NCI-H1930 (cell line): ENCODE results near the gene MTHFD1.

Experiments used
- DNase-seq, 2 experiments: peaks; one replicate each; lab custom pipeline; 2025; lab: John Stamatoyannopoulos, UW

Gene MTHFD1

DNA sequence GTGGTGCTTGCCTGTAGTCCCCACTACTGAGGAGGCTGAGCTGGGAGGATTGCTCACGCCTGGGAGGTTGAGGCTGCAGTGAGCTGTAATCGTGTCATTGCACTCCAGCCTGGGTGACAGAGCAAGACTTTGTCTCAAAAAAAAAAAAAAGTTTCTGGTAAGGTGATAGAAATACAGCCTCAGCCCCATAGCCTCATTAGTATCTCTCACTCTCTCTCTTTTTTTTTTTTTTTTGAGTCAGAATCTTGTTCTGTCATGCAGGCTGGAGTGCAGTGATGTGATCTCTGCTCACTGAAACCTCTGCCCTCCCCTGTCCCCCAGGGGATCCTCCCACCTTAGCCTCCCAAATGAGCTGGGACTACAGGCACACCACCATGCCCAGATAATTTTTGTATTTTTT lies 19.2 kb downstream of the MTHFD1 start:
- DNase-seq, result no peak

GRCh38 chr14:64409126-64409920 lies 21.2 kb downstream of the MTHFD1 start:
- DNase-seq, result no peak

- DNase-seq, result no peak
Measured at GRCh38 chr14:64410084-64410774, 22.1 kb downstream of the MTHFD1 start.

DNA sequence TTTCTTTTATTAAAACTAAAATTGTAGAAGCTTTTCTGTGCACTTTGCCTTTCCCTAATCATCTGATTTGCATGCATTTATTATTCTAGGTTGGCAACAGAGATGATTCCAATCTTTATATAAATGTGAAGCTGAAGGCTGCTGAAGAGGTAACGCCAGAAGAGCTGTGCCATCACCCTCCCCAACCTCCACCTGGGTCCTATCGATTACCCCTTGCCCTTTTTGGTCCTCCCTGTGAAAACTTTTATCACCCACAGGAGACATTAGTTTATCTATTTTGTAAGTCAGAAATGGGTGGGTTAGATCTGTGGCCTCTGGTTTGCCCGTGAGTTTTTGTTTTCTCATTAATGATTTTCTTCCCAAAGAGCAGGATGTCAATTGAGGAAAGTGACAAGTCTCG lies 22.8 kb downstream of the MTHFD1 start:
- no peak for DNase-seq

GRCh38 chr14:64412237-64412636 lies 24.1 kb downstream of the MTHFD1 start:
- no peak for DNase-seq

DNA sequence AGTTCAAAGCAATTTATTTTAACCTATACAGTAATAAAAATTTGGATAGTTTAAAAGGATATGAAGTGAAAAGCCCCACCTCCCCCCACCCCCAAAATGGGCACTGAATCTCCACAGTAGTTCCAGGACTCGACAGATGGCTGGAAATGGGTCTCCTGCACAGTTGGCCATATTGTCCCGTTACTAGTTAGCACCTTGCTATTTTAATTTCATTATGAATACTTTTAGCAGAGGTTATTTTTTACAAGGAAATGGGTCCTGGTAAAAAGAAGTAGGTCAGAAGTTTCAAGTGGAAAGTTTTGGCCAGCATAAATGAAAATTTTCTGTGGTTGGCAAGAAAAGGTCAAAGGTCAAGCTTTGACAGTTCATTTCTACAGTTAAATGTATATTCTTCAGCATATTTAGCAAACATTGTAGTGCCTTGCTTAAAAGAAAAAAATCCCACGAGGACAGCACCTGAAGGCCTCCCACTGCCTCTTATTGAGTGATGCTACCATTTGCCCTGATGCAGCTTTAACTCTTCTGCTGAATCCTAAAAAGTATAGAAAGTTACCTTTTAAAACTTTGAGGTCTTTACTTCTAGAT lies 28.3 kb downstream of the MTHFD1 start:
- DNase-seq, result no peak

DNA sequence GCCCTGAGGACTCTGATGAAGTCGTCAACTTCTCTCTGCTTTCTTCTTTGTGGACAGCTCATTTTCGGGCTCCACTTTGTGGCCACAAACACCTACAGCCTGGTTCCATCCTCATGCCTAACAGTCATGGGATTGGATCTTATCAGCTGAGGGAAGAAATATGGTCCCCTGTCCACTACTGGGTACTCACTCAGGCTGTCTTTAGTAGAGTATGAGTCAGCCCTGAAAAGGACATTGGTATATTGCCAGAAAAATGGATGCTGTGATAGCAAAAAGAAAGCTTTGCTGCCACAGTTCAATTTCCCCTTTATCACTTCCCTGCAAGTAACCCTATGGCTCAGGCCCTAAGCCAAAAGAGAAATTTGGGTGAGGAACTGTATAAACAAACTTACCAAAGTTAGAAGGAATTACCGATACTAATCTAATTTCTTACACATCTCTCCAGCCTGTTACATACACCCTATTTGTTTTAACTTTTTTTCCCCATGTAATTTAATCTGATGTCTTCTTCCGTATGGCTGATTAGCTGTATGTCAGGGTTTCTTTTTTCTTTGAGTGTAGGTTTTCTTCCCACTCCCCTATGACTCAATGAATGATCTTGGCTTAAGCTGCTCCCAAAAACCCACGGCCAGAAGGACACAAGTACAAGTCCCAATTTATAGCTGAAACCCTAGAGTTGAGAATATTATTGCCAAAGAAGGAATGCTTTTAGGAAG lies 29.1 kb downstream of the MTHFD1 start:
- no peak for DNase-seq

GRCh38 chr14:64417771-64418125 lies 29.6 kb downstream of the MTHFD1 start:
- no peak for DNase-seq

- DNase-seq, result no peak
Measured at GRCh38 chr14:64419003-64419402, 30.9 kb downstream of the MTHFD1 start.

DNA sequence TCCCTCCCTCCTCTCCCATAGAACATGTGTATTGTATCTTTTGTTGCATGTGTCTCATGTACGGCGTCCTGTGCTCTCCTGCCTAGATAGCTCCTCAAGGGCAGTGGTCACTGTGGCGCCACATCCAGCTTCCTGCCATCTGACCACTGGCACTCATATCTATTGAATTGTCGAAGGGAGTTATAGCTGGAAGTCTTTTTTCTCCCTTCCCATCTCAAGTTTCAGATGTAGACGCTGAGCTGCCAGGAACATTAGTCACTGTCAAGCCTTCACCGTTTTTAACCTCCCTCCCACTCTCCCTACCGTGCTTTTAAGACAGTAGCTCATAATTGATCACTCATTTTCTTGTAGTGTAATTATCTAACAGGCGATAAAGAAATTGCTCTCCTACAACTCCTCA lies 33.0 kb downstream of the MTHFD1 start:
- no peak for DNase-seq

- DNase-seq, result no peak
Measured at GRCh38 chr14:64422005-64422404, 33.9 kb downstream of the MTHFD1 start.

- DNase-seq, result no peak
Measured at GRCh38 chr14:64422756-64423155, 34.6 kb downstream of the MTHFD1 start.

GRCh38 chr14:64423987-64424386 lies 35.8 kb downstream of the MTHFD1 start:
- DNase-seq, result no peak

DNA sequence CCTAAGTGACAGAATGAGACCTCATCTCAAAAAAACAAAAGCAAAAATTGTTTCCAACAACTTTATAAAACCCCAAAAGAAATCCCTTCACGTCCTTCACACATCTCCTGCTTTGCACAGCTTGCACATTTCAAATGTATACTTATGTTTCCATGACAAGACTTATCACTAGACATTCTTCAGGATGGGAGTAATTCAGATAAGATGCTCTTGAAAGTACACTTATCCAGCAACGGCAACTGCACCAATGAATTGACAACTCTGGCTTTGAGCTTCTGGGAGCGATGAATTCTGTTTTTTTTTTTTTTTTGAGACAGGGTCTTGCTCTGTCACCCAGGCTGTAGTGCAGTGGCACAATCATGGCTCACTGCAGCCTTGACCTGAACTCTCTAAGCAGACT lies 46.4 kb downstream of the MTHFD1 start:
- DNase-seq, result no peak

DNA sequence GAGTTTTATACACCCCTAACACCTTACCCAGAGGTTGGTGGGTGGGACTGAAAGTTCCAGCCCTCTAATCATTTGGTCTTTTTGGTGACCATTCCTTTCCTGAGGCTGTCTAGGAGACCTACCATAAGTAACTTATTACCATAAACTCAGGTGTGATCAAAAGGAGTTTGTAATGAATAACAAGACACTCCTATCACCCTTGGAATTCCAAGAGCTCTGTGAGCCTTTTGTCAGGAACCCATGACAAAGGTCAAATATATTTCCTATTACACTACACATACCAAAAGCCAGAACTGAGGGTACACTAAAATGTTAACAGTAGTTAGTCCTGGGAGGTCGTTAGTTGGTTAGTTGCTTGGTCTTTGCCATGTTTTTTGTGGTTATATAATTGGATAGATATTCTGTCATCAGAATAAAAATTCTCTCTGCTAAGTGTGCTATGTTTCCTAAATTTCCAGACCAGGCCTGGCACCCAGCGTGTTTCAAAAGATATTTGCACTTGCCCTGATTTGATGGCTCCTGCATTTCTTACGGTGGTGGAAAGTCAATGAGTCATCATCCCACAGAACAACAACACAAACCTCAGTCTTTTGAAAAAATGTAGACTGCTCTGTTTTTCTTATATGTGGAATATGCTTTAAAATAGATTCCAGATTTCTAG lies 50.2 kb downstream of the MTHFD1 start:
- DNase-seq, result no peak

GRCh38 chr14:64439141-64439540 lies 51.0 kb downstream of the MTHFD1 start:
- DNase-seq, result no peak

DNA sequence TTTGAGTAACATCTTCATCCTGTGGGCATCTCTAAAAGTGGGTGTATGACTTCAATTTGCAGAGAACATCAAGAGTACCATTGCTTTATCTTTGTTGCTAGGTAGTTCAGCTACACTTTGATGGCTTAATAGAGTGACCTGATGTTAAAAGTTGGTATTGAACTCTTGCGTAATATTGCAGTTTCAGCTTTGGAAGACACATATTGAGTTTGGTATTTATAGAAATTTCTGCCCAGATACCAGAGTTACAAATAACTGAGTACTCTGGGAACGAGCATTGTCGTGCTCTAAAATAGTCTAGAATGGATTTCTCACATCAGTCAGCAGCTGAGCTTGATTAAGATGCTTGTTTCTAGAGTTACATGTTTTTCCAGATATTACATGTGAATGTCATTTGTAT lies 52.3 kb downstream of the MTHFD1 start:
- DNase-seq, result no peak

DNA sequence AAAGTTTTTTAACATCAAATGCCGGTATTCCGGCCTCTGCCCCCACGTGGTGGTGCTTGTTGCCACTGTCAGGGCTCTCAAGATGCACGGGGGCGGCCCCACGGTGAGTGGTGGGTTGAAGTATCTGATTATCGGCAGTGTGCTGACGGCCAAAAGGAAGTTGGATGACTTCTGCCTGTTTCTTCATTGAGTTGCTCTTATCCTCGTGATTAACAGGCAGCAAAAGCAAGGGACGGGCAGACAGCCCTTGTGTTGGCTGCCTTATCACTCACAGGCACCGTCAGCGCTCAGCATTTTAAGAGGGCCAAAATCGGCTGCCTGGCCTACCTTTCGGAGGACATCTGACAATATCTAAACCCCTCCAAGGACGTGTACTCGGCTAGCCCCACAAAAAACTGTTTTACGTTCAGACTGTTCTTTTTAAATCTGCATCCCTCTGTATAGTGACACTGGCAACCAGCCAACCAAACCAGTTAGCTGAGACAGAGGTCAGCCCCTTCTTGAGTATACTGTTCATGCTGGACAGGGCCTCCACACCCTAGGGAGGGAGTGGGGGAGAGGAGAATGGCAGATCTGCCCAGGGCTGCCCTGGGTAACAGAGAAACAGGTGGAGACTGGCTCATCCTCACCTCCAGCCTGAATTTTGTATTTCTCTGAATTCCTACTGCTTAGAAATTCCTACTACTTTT lies 54.3 kb downstream of the MTHFD1 start:
- DNase-seq, result no peak

GRCh38 chr14:64444140-64444539 lies 56.0 kb downstream of the MTHFD1 start:
- DNase-seq, result no peak

DNA sequence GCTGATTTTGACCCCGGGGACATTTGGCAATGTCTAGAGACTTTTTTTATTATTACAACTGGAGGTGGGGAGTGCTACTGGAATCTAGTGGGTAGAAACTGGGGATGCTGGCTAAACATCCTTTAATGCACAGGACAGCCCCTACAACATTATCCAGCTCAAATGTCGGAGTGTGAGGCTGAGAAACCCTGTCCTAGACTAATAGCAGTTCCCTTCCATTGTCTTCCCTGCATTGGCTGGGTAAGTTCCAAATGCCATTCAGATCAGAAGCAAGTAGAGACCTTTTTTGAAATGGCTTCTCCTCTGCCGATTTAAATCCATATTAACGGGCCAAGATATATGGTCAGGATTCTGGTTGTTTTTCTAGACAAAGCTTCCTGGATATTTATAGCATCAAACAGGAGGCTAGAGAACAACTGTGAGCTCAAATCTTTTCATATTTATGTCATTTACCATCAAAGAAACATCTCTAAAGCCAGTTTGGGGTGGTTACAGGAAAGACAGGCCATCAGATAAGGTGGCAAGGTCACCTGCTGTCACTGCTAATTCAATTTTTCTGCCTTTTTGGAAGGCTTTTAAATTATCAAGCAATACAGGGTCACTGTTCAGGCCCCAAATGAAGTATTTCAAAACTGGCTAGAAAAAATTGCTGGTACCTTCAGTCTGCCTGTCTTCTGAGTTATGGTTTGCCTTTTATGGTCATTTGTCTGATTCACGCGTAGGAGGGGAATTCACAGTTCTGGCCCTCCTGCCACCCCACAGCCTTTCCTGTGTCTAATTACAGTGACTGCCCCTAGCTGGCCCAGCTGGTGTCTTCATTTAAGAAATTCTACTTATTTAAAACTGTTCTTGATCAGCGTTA lies 57.1 kb downstream of the MTHFD1 start:
- no peak for DNase-seq
